SK-N-MC (cell line): ENCODE data around the gene EPC2.

Experiments used
- EZH2 ChIP-seq: fragments of 200-600 bp; sonication (generic); IDR thresholded peaks from one replicate; pipeline ENCODE4 v1.6.1; 2017; ENCODE audit warnings: antibody characterized with exemption
- FOXP2 ChIP-seq: optimal IDR thresholded peaks from 2 replicates; pipeline ENCODE3; 2011; ENCODE audit warnings: mild to moderate bottlenecking, moderate library complexity; ENCODE audit not compliant: insufficient read depth; ENCODE audit errors: extremely low read length, control extremely low read depth
- POLR2AphosphoS5 ChIP-seq: IDR thresholded peaks from 2 replicates; pipeline ENCODE4 v1.6.1; 2012; ENCODE audit warnings: mild to moderate bottlenecking, low read depth, low read length, borderline replicate concordance

- TF ChIP-seq POLR2AphosphoS5 (no peak), EZH2 (no peak), FOXP2 (no peak)
Observed at GRCh38 chr2:148664229-148664628, 19.7 kb downstream of the EPC2 start.
